Hepatocyte (in vitro differentiated cells): ENCODE data around the gene RAB21. TPM values are rescaled to one million over a fixed set of nuclear protein-coding genes. Genes with fewer than 3 reads are reported as not detected.
"Not testable (repeated sequence)": the region's sequence is repeated elsewhere in the genome, so short reads cannot be mapped to it uniquely, and the experiment has no call there.

Source experiments
- DNase-seq: peaks from one replicate; pipeline ENCODE4 v3.0.0-alpha.2; 2016; ENCODE audit warnings: low spot score
- H2AFZ ChIP-seq: fragments of 200-600 bp; sonication (generic); 2 replicates; pipeline ENCODE4 v1.6.0; 2016; ENCODE audit warnings: antibody characterized with exemption, mild to moderate bottlenecking
- H3K27ac ChIP-seq: fragments of 200-600 bp; sonication (generic); 2 replicates; pipeline ENCODE4 v1.5.1; 2016; ENCODE audit warnings: mild to moderate bottlenecking
- H3K27me3 ChIP-seq: fragments of 200-600 bp; sonication (generic); 2 replicates; pipeline ENCODE4 v1.6.1; 2016
- H3K36me3 ChIP-seq: fragments of 200-600 bp; sonication (generic); replicated peaks from 2 replicates; pipeline ENCODE4 v1.5.1; 2016; ENCODE audit warnings: low read depth; ENCODE audit not compliant: insufficient read depth
- H3K4me1 ChIP-seq: fragments of 200-600 bp; sonication (generic); 2 replicates; pipeline ENCODE4 v1.5.1; 2016; ENCODE audit warnings: mild to moderate bottlenecking, moderate library complexity; ENCODE audit not compliant: insufficient read depth
- H3K4me2 ChIP-seq: fragments of 200-600 bp; sonication (generic); 2 replicates; pipeline ENCODE4 v1.6.0; 2016
- H3K4me3 ChIP-seq: fragments of 200-600 bp; sonication (generic); 2 replicates; pipeline ENCODE4 v1.5.1; 2016; ENCODE audit warnings: mild to moderate bottlenecking
- H3K79me2 ChIP-seq: fragments of 200-600 bp; sonication (generic); 2 replicates; pipeline ENCODE4 v1.6.0; 2017; ENCODE audit warnings: mild to moderate bottlenecking
- H3K9me2 ChIP-seq: fragments of 200-600 bp; sonication (generic); replicated peaks from 2 replicates; pipeline ENCODE4 v1.6.0; 2017; ENCODE audit warnings: mild to moderate bottlenecking; ENCODE audit not compliant: insufficient read depth
- H3K9me3 ChIP-seq: fragments of 200-600 bp; sonication (generic); 2 replicates; pipeline ENCODE4 v1.5.1; 2016; ENCODE audit warnings: low read depth, mild to moderate bottlenecking
- H4K20me1 ChIP-seq: fragments of 200-600 bp; sonication (generic); 2 replicates; pipeline ENCODE4 v1.6.0; 2016; ENCODE audit warnings: mild to moderate bottlenecking; ENCODE audit not compliant: insufficient read depth, poor library complexity, severe bottlenecking
- EZH2 ChIP-seq: fragments of 200-600 bp; sonication (generic); IDR thresholded peaks from 2 replicates; pipeline ENCODE4 v1.6.1; 2016; ENCODE audit warnings: antibody characterized with exemption, mild to moderate bottlenecking, borderline replicate concordance
- EZH2phosphoT487 ChIP-seq: fragments of 200-600 bp; sonication (generic); IDR thresholded peaks from one replicate; pipeline ENCODE4 v1.6.1; 2018; ENCODE audit warnings: antibody characterized with exemption, mild to moderate bottlenecking, low read depth, moderate library complexity; ENCODE audit not compliant: unreplicated experiment, severe bottlenecking
- WGBS: methylation state at CpG from one replicate; pipeline ENCODE4 v1.1.6; 2016; ENCODE audit warnings: low lambda C conversion rate; ENCODE audit errors: missing lambda C conversion rate; 5-methylcytosine and 5-hydroxymethylcytosine counted together
- polyA plus RNA-seq: library from polyadenylated mRNA; unstranded; fragments of >200 nt; fragmentation: Nextera tagmentation; extraction: Ambion mirVana; gene quantifications from 2 replicates; pipeline ENCODE4 v1.2.1, GENCODE V29; 2016
- total RNA-seq: library from RNA; depleted of rRNA; stranded (reverse); fragments of >200 nt; gene quantifications from 2 replicates; pipeline ENCODE4 v1.2.3, GENCODE V29; 2014
- TF ChIP-seq, protein P1 (sequence below): fragments of 200-600 bp; sonication (generic); IDR thresholded peaks from 2 replicates; pipeline ENCODE4 v1.5.1; 2016; ENCODE audit warnings: antibody characterized with exemption, mild to moderate bottlenecking; ENCODE audit not compliant: poor library complexity

RAB21 gene
- total and polyA plus RNA-seq, 2 experiments from 2014 or later: 39.2 to 65.0 TPM

DNA sequence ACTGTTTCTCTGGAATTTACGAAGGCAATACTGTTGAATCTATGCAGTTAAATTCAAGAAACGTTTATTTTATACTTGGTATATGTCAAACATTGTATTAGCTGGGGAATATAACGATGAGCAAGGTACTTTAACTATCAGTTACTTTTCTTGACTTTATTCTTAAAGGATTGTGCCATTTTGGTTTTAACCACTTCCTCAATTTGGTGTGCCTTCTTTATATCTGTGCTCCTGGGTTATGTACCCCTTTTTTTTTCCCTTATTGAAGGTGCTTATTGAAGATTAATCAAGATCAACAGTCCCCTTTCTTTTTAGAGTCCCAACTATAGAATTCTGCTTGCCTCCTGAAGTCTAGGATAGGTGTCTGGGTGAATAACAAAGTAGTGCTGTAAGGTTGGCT is 5.8 kb downstream of the RAB21 start:
- 86% methylated on average over 3 of the region's 3 CpGs for WGBS
- H4K20me1 ChIP-seq: peaks cover 54% of the 10 kb centered on the region
- H3K79me2 ChIP-seq: peaks cover 98% of the 10 kb centered on the region

DNA sequence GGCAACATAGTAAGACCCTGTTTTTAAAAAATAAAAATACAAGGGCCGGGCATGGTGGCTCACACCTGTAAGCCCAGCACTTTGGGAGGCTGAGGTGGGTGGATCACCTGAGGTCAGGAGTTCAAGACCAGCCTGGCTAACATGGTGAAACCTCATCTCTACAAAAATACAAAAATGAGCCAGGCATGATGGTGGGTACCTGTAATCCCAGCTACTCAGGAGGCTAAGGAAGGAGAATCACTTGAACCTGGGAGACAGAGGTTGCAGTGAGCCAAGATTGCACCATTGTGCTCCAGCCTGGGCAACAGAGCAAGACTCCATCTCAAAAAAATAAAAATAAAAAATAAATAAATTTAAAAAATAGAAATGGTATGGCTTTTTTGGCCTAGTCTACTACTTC is 6.7 kb downstream of the RAB21 start:
- not testable (repeated sequence) for H3K27ac ChIP-seq, H3K9me3 ChIP-seq, H3K27me3 ChIP-seq, H3K4me2 ChIP-seq, H3K4me3 ChIP-seq, H3K36me3 ChIP-seq, H3K9me2 ChIP-seq, H2AFZ ChIP-seq, DNase-seq, H3K4me1 ChIP-seq
- peaks cover 98% of the 10 kb centered on the region for H3K79me2 ChIP-seq
- H4K20me1 ChIP-seq: peaks cover 54% of the 10 kb centered on the region
- WGBS: 94% methylated on average over 1 of the region's 1 CpG

More for the DNA sequence above, 5.8 kb downstream of the RAB21 start:
- no peaks in the 10 kb centered on the region for H3K27me3 ChIP-seq
- no peaks in the 10 kb centered on the region for H3K9me3 ChIP-seq
- no peak overlapping the region for H3K4me2 ChIP-seq
- TF ChIP-seq, protein P1, sequence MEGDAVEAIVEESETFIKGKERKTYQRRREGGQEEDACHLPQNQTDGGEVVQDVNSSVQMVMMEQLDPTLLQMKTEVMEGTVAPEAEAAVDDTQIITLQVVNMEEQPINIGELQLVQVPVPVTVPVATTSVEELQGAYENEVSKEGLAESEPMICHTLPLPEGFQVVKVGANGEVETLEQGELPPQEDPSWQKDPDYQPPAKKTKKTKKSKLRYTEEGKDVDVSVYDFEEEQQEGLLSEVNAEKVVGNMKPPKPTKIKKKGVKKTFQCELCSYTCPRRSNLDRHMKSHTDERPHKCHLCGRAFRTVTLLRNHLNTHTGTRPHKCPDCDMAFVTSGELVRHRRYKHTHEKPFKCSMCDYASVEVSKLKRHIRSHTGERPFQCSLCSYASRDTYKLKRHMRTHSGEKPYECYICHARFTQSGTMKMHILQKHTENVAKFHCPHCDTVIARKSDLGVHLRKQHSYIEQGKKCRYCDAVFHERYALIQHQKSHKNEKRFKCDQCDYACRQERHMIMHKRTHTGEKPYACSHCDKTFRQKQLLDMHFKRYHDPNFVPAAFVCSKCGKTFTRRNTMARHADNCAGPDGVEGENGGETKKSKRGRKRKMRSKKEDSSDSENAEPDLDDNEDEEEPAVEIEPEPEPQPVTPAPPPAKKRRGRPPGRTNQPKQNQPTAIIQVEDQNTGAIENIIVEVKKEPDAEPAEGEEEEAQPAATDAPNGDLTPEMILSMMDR: no peak
- TF ChIP-seq EZH2: no peak
- no peak for TF ChIP-seq EZH2phosphoT487
- no peak overlapping the region for H2AFZ ChIP-seq
- H3K4me1 ChIP-seq: no peaks in the 10 kb centered on the region
- no peak for DNase-seq
- no peaks in the 10 kb centered on the region for H3K36me3 ChIP-seq
- H3K4me3 ChIP-seq: no peak overlapping the region
- no peaks in the 10 kb centered on the region for H3K9me2 ChIP-seq
- H3K27ac ChIP-seq: no peak overlapping the region

DNA sequence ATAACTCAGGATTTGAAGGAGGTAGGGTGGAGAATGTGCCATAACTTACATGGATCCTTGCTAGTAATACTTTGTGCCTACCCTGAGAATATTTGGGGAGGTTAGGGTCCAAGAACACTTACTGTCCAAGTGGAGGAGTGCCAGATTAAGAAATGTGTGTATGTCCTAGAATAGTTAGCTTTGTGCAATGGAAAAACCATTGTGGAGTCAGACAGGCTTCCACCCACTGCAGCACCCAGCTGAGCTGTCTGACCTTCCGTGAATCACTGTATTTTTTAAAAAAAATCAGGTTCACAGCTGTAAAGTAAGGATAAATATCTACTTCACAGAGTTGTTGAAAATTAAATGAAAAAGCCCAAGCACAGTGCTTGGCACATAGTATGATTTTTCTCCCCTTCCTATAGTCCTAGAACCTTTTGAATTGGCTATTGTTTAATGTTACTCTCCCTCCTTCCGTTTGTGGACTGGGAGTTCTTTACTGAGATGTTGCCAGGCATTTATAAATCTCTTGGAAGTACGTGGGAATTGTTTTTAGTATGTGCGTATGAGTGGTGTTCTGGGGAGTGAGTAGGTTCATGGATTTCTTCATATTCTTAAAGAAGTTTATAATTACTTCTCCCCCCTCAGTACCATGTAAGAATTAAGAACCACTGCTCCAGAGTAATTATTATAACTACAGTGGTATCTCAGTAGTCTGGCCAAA is 9.2 kb downstream of the RAB21 start:
- H3K4me3 ChIP-seq: no peak overlapping the region
- H3K79me2 ChIP-seq: peaks cover 98% of the 10 kb centered on the region
- no peaks in the 10 kb centered on the region for H3K4me1 ChIP-seq
- no peaks in the 10 kb centered on the region for H3K27me3 ChIP-seq
- no peak overlapping the region for H3K4me2 ChIP-seq
- H3K9me2 ChIP-seq: no peaks in the 10 kb centered on the region
- no peak overlapping the region for H2AFZ ChIP-seq
- no peaks in the 10 kb centered on the region for H3K9me3 ChIP-seq
- H3K36me3 ChIP-seq: no peaks in the 10 kb centered on the region
- TF ChIP-seq EZH2 (no peak), EZH2phosphoT487 (no peak)
- TF ChIP-seq, protein P1: no peak
- H4K20me1 ChIP-seq: peaks cover 57% of the 10 kb centered on the region
- 90% methylated on average over 4 of the region's 4 CpGs for WGBS
- H3K27ac ChIP-seq: no peak overlapping the region
- DNase-seq: no peak

DNA sequence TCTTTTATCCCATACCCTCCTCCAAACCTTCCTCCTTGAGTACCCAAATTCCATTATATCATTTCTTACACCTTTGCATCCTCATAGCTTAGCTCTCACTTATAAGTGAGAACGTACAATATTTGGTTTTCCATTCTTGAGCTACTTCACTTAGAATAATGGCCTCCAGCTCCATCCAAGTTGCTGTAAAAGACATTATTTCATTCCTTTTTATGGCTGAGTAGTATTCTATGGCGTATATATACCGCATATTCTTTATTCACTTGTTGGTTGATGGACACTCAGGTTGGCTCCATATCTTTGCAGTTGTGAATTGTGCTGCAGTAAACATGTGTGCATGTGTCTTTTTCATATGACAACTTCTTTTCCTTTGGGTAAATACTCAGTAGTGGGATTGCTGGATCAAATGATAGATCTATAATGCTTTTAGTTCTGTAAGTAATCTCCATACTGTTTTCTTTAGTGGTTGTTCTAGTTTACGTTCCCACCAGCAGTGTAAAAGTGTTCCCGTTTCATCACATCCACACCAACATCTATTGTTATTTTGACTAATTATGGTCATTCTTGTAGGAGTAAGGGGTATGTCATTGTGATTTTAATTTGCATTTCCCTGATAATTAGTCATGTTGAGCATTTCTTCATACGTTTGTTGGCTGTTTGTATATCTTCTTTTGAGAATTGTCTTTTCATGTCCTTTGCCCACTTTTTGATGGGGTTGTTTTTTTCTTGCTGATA is 10.1 kb downstream of the RAB21 start:
- Histone ChIP-seq H3K9me3 (no peaks in the 10 kb centered on the region), H3K4me2 (no peak overlapping the region), H3K79me2 (peaks cover 97% of the 10 kb centered on the region), H3K9me2 (no peaks in the 10 kb centered on the region), H2AFZ (no peak overlapping the region), H3K4me3 (no peak overlapping the region), H3K27ac (no peak overlapping the region), H3K36me3 (no peaks in the 10 kb centered on the region), H4K20me1 (peaks cover 64% of the 10 kb centered on the region), H3K4me1 (no peaks in the 10 kb centered on the region), H3K27me3 (no peaks in the 10 kb centered on the region)
- DNase-seq: no peak
- WGBS: 97% methylated on average over 6 of the region's 6 CpGs
- TF ChIP-seq, protein P1: no peak
- TF ChIP-seq EZH2phosphoT487 (no peak), EZH2 (no peak)
